H1 (cell line): ENCODE results near the gene DGUOK. TPM values are rescaled to one million over a fixed set of nuclear protein-coding genes. Genes with fewer than 3 reads are reported as not detected.

ENCODE experiments used
- CTCF ChIA-PET: fragments of 300-600 bp; sonication (Branson Sonifier 250); formaldehyde crosslinking; loops from one replicate; lab custom pipeline; 2021; ENCODE audit not compliant: partially characterized antibody; lab: Charles Lee
- POLR2A ChIA-PET: fragments of 300-600 bp; sonication (Branson Sonifier 250); formaldehyde crosslinking; loops from one replicate; lab custom pipeline; 2021; ENCODE audit warnings: inconsistent platforms; ENCODE audit not compliant: partially characterized antibody; lab: Charles Lee
- DNase-seq, 2 experiments: peaks; one replicate each; pipeline versions ENCODE4 v3.0.0 to v3.0.0-alpha.2; 2010 to 2022; ENCODE audit warnings: low spot score in 2 of 2, low read depth in 1 of 2, mixed read lengths in 1 of 2
- FAIRE-seq: peaks from 2 replicates; lab custom pipeline; 2011; peaks lifted over from hg19 to GRCh38; lab: Jason Lieb, UNC
- H2AFZ ChIP-seq: 2 replicates; pipeline ENCODE4 v1.8.1; 2012; ENCODE audit warnings: low read length, inconsistent platforms
- H2AK5ac ChIP-seq: 2 replicates; pipeline ENCODE4 v1.6.1; 2013; ENCODE audit warnings: low read depth, low read length
- H2BK120ac ChIP-seq: replicated peaks from 2 replicates; pipeline ENCODE3; 2013; ENCODE audit warnings: low read depth, low read length, inconsistent platforms
- H2BK12ac ChIP-seq: 2 replicates; pipeline ENCODE4 v1.6.1; 2013; ENCODE audit warnings: low read depth, low read length
- H2BK15ac ChIP-seq: 2 replicates; pipeline ENCODE4 v1.6.1; 2013; ENCODE audit warnings: low read length
- H2BK20ac ChIP-seq: 2 replicates; pipeline ENCODE4 v1.6.1; 2013; ENCODE audit warnings: low read length
- H2BK5ac ChIP-seq: 2 replicates; pipeline ENCODE4 v1.6.1; 2013; ENCODE audit warnings: low read depth, low read length
- H3K14ac ChIP-seq: 2 replicates; pipeline ENCODE4 v1.6.1; 2013; ENCODE audit warnings: inconsistent platforms; ENCODE audit not compliant: insufficient read length
- H3K18ac ChIP-seq: 2 replicates; pipeline ENCODE4 v1.6.1; 2013; ENCODE audit warnings: low read length; ENCODE audit errors: extremely low read depth
- H3K23ac ChIP-seq: 2 replicates; pipeline ENCODE4 v1.6.1; 2013; ENCODE audit warnings: inconsistent platforms; ENCODE audit not compliant: insufficient read length
- H3K23me2 ChIP-seq: 2 replicates; pipeline ENCODE4 v1.6.1; 2013; ENCODE audit warnings: low read depth, low read length
- H3K27ac ChIP-seq: 2 replicates; pipeline ENCODE4 v1.6.1; 2011; ENCODE audit warnings: low read depth, low read length, inconsistent platforms
- H3K27me3 ChIP-seq, 4 experiments: replicated peaks in 1 of 4; 1 replicate in 1 of 4; 2 replicates in 3 of 4; pipeline versions ENCODE4 v1.6.1 to v1.8.1; 2011 to 2013; ENCODE audit warnings: low read length in 3 of 4, mild to moderate bottlenecking in 3 of 4, inconsistent platforms in 2 of 4, mixed read lengths in 2 of 4, moderate library complexity in 1 of 4; ENCODE audit not compliant: control insufficient read depth in 3 of 4, insufficient read depth in 3 of 4; ENCODE audit errors: extremely low read depth in 1 of 4
- H3K36me3 ChIP-seq, 4 experiments: 2 replicates each; pipeline versions ENCODE4 v1.6.1 to v1.8.1; 2011 to 2013; ENCODE audit warnings: mild to moderate bottlenecking in 4 of 4, low read length in 3 of 4, moderate library complexity in 2 of 4, control low read depth in 1 of 4, inconsistent platforms in 1 of 4; ENCODE audit not compliant: insufficient read depth in 4 of 4, control insufficient read depth in 2 of 4
- H3K4ac ChIP-seq: replicated peaks from 2 replicates; pipeline ENCODE3; 2013; ENCODE audit warnings: low read length, low read depth, mixed read lengths, inconsistent platforms; ENCODE audit not compliant: insufficient read length
- H3K4me1 ChIP-seq, 4 experiments: replicated peaks in 1 of 4; 1 replicate in 1 of 4; 2 replicates in 3 of 4; pipeline versions ENCODE4 v1.6.1 to v1.8.1; 2011 to 2013; ENCODE audit warnings: low read length in 3 of 4, inconsistent platforms in 2 of 4, mixed read lengths in 1 of 4; ENCODE audit not compliant: insufficient read depth in 4 of 4, control insufficient read depth in 3 of 4
- H3K4me2 ChIP-seq, 2 experiments: 2 replicates each; pipeline versions ENCODE4 v1.6.1 to v1.8.1; 2011 to 2013; ENCODE audit warnings: low read depth in 2 of 2, low read length in 2 of 2, control low read depth in 1 of 2, inconsistent platforms in 1 of 2, mild to moderate bottlenecking in 1 of 2; ENCODE audit not compliant: insufficient read depth in 1 of 2
- H3K4me3 ChIP-seq, 4 experiments: fragments of 200-600, 300-600 bp in 1 of 4; sonication (generic), shearing (Covaris generic), sonication (Bioruptor Twin) in 1 of 4; 2 replicates each; pipeline versions ENCODE4 v1.5.1 to v1.8.1; 2011 to 2016; ENCODE audit warnings: low read length in 4 of 4, low read depth in 3 of 4, control low read depth in 2 of 4, inconsistent platforms in 2 of 4, mild to moderate bottlenecking in 2 of 4, mixed read lengths in 1 of 4, moderate library complexity in 1 of 4; ENCODE audit not compliant: insufficient read depth in 2 of 4; ENCODE audit errors: extremely low read depth in 1 of 4
- H3K56ac ChIP-seq: replicated peaks from 2 replicates; pipeline ENCODE3; 2013; ENCODE audit warnings: low read depth, mild to moderate bottlenecking, mixed read lengths, low read length, inconsistent platforms; ENCODE audit not compliant: insufficient read length
- H3K79me1 ChIP-seq: 2 replicates; pipeline ENCODE4 v1.6.1; 2013; ENCODE audit warnings: low read depth, low read length, control low read depth
- H3K79me2 ChIP-seq, 2 experiments: 2 replicates each; pipeline versions ENCODE4 v1.6.1 to v1.8.1; 2012 to 2013; ENCODE audit warnings: low read length in 2 of 2, mild to moderate bottlenecking in 2 of 2, inconsistent platforms in 1 of 2; ENCODE audit not compliant: insufficient read depth in 2 of 2, control insufficient read depth in 1 of 2
- H3K9ac ChIP-seq, 4 experiments: replicated peaks in 1 of 4; 1 replicate in 1 of 4; 2 replicates in 3 of 4; pipeline versions ENCODE4 v1.6.1 to v1.8.1; 2011 to 2013; ENCODE audit warnings: low read depth in 3 of 4, low read length in 3 of 4, control low read depth in 2 of 4, mild to moderate bottlenecking in 2 of 4, moderate library complexity in 2 of 4, inconsistent platforms in 1 of 4; ENCODE audit errors: extremely low read depth in 1 of 4
- H3K9me3 ChIP-seq, 2 experiments: 2 replicates each; pipeline versions ENCODE4 v1.6.1 to v1.8.1; 2012 to 2013; ENCODE audit warnings: mild to moderate bottlenecking in 2 of 2, moderate library complexity in 2 of 2, control low read depth in 1 of 2, inconsistent platforms in 1 of 2, low read depth in 1 of 2, low read length in 1 of 2, mixed read lengths in 1 of 2; ENCODE audit not compliant: insufficient read depth in 2 of 2
- H4K20me1 ChIP-seq, 2 experiments: replicated peaks in 1 of 2; 2 replicates each; pipeline versions ENCODE3 to v1.8.1; 2011 to 2013; ENCODE audit warnings: inconsistent platforms in 2 of 2, low read length in 2 of 2, mild to moderate bottlenecking in 1 of 2; ENCODE audit not compliant: insufficient read depth in 2 of 2, control insufficient read depth in 1 of 2
- H4K5ac ChIP-seq: 2 replicates; pipeline ENCODE4 v1.6.1; 2013; ENCODE audit warnings: low read length, low read depth, mixed read lengths, inconsistent platforms; ENCODE audit not compliant: insufficient read length
- H4K8ac ChIP-seq: 2 replicates; pipeline ENCODE4 v1.8.0; 2013; ENCODE audit warnings: mild to moderate bottlenecking, moderate library complexity, low read length, inconsistent platforms; ENCODE audit not compliant: insufficient read depth; ENCODE audit errors: extremely low read depth
- H4K91ac ChIP-seq: replicated peaks from 2 replicates; pipeline ENCODE3; 2013; ENCODE audit warnings: low read length, mixed read lengths, inconsistent platforms; ENCODE audit not compliant: insufficient read length
- ASH2L ChIP-seq: fragments of 200-600, 300-600 bp; sonication (generic); IDR thresholded peaks from one replicate; pipeline ENCODE4 v1.7.1; 2017; ENCODE audit warnings: low read length
- CEBPB ChIP-seq: IDR thresholded peaks from 2 replicates; pipeline ENCODE4 v1.6.1; 2012; ENCODE audit warnings: low read depth, low read length
- KDM5A ChIP-seq: fragments of 200-600 bp; IDR thresholded peaks from 2 replicates; pipeline ENCODE4 v1.7.1; 2012; ENCODE audit warnings: mild to moderate bottlenecking, low read length, inconsistent platforms, mixed read lengths
- MAFK ChIP-seq: IDR thresholded peaks from 2 replicates; pipeline ENCODE4 v1.6.1; 2012; ENCODE audit warnings: low read depth, mild to moderate bottlenecking, improper control_type of control experiment, low read length
- SIX5 ChIP-seq: IDR thresholded peaks from 2 replicates; pipeline ENCODE4 v1.6.1; 2011; ENCODE audit warnings: mild to moderate bottlenecking, low read depth, low read length
- TCF12 ChIP-seq: IDR thresholded peaks from 2 replicates; pipeline ENCODE4 v1.6.1; 2011; ENCODE audit warnings: low read depth, mild to moderate bottlenecking, low read length
- WGBS, 2 experiments: shearing (Covaris generic) in 1 of 2; methylation state at CpG; one replicate each; pipeline versions ENCODE4 v1.1.6 to v1.1.7; 2013 to 2015; ENCODE audit warnings: low lambda C conversion rate in 2 of 2, mixed read lengths in 2 of 2, inconsistent platforms in 1 of 2, low coverage in 1 of 2, missing lambda C conversion rate in 1 of 2; ENCODE audit not compliant: insufficient replicate concordance in 2 of 2, insufficient coverage in 1 of 2, insufficient read length in 1 of 2; ENCODE audit errors: extremely low coverage in 1 of 2, missing lambda C conversion rate in 1 of 2; 5-methylcytosine and 5-hydroxymethylcytosine counted together
- polyA plus RNA-seq, 7 experiments: library from polyadenylated mRNA; depleted of rRNA in 3 of 7; stranded (reverse) in 5 of 7; unstranded in 2 of 7; fragments of >200 nt in 5 of 7; fragments of 200-250 nt in 2 of 7; gene quantifications; 1 replicate in 5 of 7; 2 replicates in 1 of 7; 4 replicates in 1 of 7; pipeline versions ENCODE4 v1.2.1 to v1.2.3, GENCODE V29; 2011 to 2013; ENCODE audit warnings: missing spikeins in 2 of 7, mixed read lengths in 2 of 7
- total RNA-seq: library from RNA; stranded (reverse); fragmentation: NEBNext Ultra II Directional; extraction: Animal tissue kit (Norgen Biotek cat#: 25700); gene quantifications from 2 replicates; pipeline ENCODE4 v1.2.1, GENCODE V29; 2021

The DGUOK gene
- total and polyA plus RNA-seq, 2 of the 8 experiments (the other 6 are each of a cell fraction or from before 2014, with no cell fraction given) = 110 to 168 TPM

- whole genome bisulfite sequencing, 2 experiments = 86% methylated on average over 5 of the region's 5 CpGs; no CpG with 5 or more reads in 1 of the 2 experiments
- Histone ChIP-seq H3K4me3 (no peak overlapping the region), H3K79me1 (peaks cover 10% of the 10 kb centered on the region; the same call in 1 of the 2 replicates), H4K5ac (no peak overlapping the region), H2BK15ac (no peak overlapping the region), H4K91ac (no peak overlapping the region), H3K14ac (no peak overlapping the region), H4K20me1 (peaks cover 8 to 15% of the 10 kb centered on the region in 2 experiments), H3K18ac (no peak overlapping the region), H2AK5ac (no peak overlapping the region), H3K79me2 (peaks cover 13 to 92% of the 10 kb centered on the region in 2 experiments), H4K8ac (no peak overlapping the region), H3K4ac (no peak overlapping the region), H3K27me3 (no peaks in the 10 kb centered on the region), H2AFZ (no peak overlapping the region), H3K23me2 (no peaks in the 10 kb centered on the region; the same call in 1 of the 2 replicates), H2BK5ac (no peak overlapping the region), H2BK20ac (no peak overlapping the region), H3K56ac (no peak overlapping the region), H3K9ac (no peak overlapping the region), H3K36me3 (peaks cover 0 to 14% (median 5%) of the 10 kb centered on the region in 4 experiments; a peak in 5 of 8 replicates), H3K4me2 (no peak overlapping the region), H3K4me1 (no peaks in the 10 kb centered on the region), H3K27ac (no peak overlapping the region), H2BK12ac (no peak overlapping the region), H2BK120ac (no peak overlapping the region), H3K9me3 (no peaks in the 10 kb centered on the region), H3K23ac (no peak overlapping the region)
- POLR2A ChIA-PET = interaction anchor here (1.0 to 1.2 kb wide), 4 partner anchors 10 to 211 kb away, joined by 3 to 5 read pairs (median 3); no protein-coding TSS in a partner anchor
- FAIRE-seq (no peak), DNase-seq (no peak)
- CTCF ChIA-PET = interaction anchor here (0.6 to 2.2 kb wide), 14 partner anchors 9 to 301 kb away, joined by 3 to 10 read pairs (median 4); partner anchors contain the start of gene DGUOK
- TF ChIP-seq SIX5 = no peak
- no peak for TF ChIP-seq TCF12
- no peak for TF ChIP-seq CEBPB
- TF ChIP-seq KDM5A = no peak
- no peak for TF ChIP-seq MAFK
- no peak for TF ChIP-seq ASH2L
These were observed 12.2 kb downstream of the DGUOK start for GRCh38 chr2:73938718-73939352.
